Fibroblast of lung (primary cell): Measurements from ENCODE around the gene MAP3K19. TPM values are rescaled to one million over a fixed set of nuclear protein-coding genes. Genes with fewer than 3 reads are reported as not detected.
"Not testable (repeated sequence)": the region's sequence is repeated elsewhere in the genome, so short reads cannot be mapped to it uniquely, and the experiment has no call there.

Source experiments
- DNase-seq, 2 donors: peaks; one replicate each; pipeline versions ENCODE4 v3.0.0 to v3.0.0-alpha.2; 2010; ENCODE audit warnings: low read depth in 2 of 2
- H2AFZ ChIP-seq: 2 replicates; pipeline ENCODE4 v1.5.1; 2012; ENCODE audit warnings: low read length, control low read depth, inconsistent platforms
- H3K27ac ChIP-seq: 2 replicates; pipeline ENCODE4 v1.5.1; 2011; ENCODE audit warnings: low read length, control low read depth; ENCODE audit not compliant: insufficient read depth
- H3K27me3 ChIP-seq: 2 replicates; pipeline ENCODE4 v1.5.1; 2011; ENCODE audit warnings: mild to moderate bottlenecking, low read length; ENCODE audit not compliant: control insufficient read depth, insufficient read depth
- H3K36me3 ChIP-seq: 2 replicates; pipeline ENCODE4 v1.5.1; 2011; ENCODE audit warnings: low read length; ENCODE audit not compliant: control insufficient read depth, insufficient read depth
- H3K4me1 ChIP-seq: 2 replicates; pipeline ENCODE4 v1.5.1; 2011; ENCODE audit warnings: low read length; ENCODE audit not compliant: control insufficient read depth, insufficient read depth; ENCODE audit errors: extremely low read depth
- H3K4me2 ChIP-seq: 2 replicates; pipeline ENCODE4 v1.5.1; 2011; ENCODE audit warnings: low read length, control low read depth; ENCODE audit not compliant: insufficient read depth; ENCODE audit errors: extremely low read depth
- H3K4me3 ChIP-seq, 4 experiments: fragments of 200-600 bp in 1 of 4; sonication (generic) in 1 of 4; replicated peaks in 1 of 4; 2 replicates each; pipeline ENCODE4 v1.5.1; 2011 to 2016; ENCODE audit warnings: low read length in 4 of 4, low read depth in 3 of 4, mild to moderate bottlenecking in 3 of 4, control low read depth in 2 of 4, inconsistent platforms in 1 of 4, mixed read lengths in 1 of 4; ENCODE audit not compliant: insufficient read depth in 1 of 4; ENCODE audit errors: control extremely low read depth in 1 of 4
- H3K79me2 ChIP-seq: 2 replicates; pipeline ENCODE4 v1.5.1; 2012; ENCODE audit warnings: mild to moderate bottlenecking, low read length, inconsistent platforms; ENCODE audit not compliant: control insufficient read depth, insufficient read depth
- H3K9ac ChIP-seq: 2 replicates; pipeline ENCODE4 v1.5.1; 2011; ENCODE audit warnings: mild to moderate bottlenecking, low read length, control low read depth; ENCODE audit not compliant: insufficient read depth
- H3K9me3 ChIP-seq: 2 replicates; pipeline ENCODE4 v1.5.1; 2012; ENCODE audit warnings: low read depth, low read length; ENCODE audit not compliant: control insufficient read depth, insufficient read depth
- H4K20me1 ChIP-seq: 2 replicates; pipeline ENCODE4 v1.5.1; 2011; ENCODE audit warnings: low read length; ENCODE audit not compliant: control insufficient read depth, insufficient read depth; ENCODE audit errors: extremely low read depth
- EZH2 ChIP-seq: IDR thresholded peaks from 2 replicates; pipeline ENCODE4 v1.5.1; 2012; ENCODE audit warnings: low read length, control low read depth, mild to moderate bottlenecking; ENCODE audit errors: missing control alignments
- polyA plus RNA-seq, 2 donors: library from polyadenylated mRNA; depleted of rRNA in 1 of 2; stranded (reverse) in 1 of 2; unstranded in 1 of 2; fragments of >200 nt; gene quantifications; 2 replicates each; pipeline ENCODE4 v1.2.1, GENCODE V29; 2011 to 2012; ENCODE audit warnings: missing spikeins in 1 of 2
- total RNA-seq: library from RNA; depleted of rRNA; stranded (reverse); fragments of >200 nt; gene quantifications from 2 replicates; pipeline ENCODE4 v1.2.1, GENCODE V29; 2014
- TF ChIP-seq, protein P1 (sequence below), 2 donors: IDR thresholded peaks in 1 of 2; conservative IDR thresholded peaks in 1 of 2; 1 replicate in 1 of 2; 2 replicates in 1 of 2; pipeline ENCODE4 v1.5.1; 2011 to 2012; ENCODE audit warnings: low read length in 2 of 2, control low read depth in 1 of 2, inconsistent platforms in 1 of 2, low read depth in 1 of 2, mild to moderate bottlenecking in 1 of 2

Gene MAP3K19
- total and polyA plus RNA-seq, 2 donors (not counting 1 experiment from before 2014, with no cell fraction given) = not detected

DNA sequence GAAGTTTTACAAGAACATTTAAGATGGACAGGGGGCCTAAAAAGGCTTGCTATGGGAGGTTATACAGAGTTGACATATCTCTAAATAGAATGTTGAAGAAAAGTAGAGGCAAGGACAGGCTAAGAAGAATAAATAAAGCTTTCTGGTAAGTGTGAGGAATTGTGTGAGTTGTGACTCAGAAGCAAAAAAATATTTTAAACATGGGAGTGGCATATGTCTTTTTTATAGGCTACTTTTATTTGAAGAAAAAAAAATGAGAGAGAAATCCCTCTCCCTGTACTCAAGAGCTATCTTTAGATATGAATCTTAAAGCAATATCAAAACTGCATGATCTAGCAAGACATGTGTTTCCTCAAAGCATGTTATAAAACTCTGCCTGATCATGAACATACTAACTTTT is 45.9 kb upstream of the MAP3K19 start:
- no peak for DNase-seq
- Histone ChIP-seq H4K20me1 (no peaks in the 10 kb centered on the region), H3K4me3 (no peak overlapping the region), H3K9ac (no peak overlapping the region), H2AFZ (no peak overlapping the region), H3K27me3 (no peaks in the 10 kb centered on the region), H3K4me1 (no peaks in the 10 kb centered on the region), H3K79me2 (peaks cover 2% of the 10 kb centered on the region), H3K36me3 (no peaks in the 10 kb centered on the region), H3K4me2 (no peak overlapping the region), H3K27ac (no peak overlapping the region), H3K9me3 (no peaks in the 10 kb centered on the region)
- no peak for TF ChIP-seq EZH2
- TF ChIP-seq, protein P1, sequence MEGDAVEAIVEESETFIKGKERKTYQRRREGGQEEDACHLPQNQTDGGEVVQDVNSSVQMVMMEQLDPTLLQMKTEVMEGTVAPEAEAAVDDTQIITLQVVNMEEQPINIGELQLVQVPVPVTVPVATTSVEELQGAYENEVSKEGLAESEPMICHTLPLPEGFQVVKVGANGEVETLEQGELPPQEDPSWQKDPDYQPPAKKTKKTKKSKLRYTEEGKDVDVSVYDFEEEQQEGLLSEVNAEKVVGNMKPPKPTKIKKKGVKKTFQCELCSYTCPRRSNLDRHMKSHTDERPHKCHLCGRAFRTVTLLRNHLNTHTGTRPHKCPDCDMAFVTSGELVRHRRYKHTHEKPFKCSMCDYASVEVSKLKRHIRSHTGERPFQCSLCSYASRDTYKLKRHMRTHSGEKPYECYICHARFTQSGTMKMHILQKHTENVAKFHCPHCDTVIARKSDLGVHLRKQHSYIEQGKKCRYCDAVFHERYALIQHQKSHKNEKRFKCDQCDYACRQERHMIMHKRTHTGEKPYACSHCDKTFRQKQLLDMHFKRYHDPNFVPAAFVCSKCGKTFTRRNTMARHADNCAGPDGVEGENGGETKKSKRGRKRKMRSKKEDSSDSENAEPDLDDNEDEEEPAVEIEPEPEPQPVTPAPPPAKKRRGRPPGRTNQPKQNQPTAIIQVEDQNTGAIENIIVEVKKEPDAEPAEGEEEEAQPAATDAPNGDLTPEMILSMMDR (conservative IDR thresholded peaks at IDR 0.05 in 1 of 2, IDR thresholded peaks at IDR 0.05 in 1 of 2; ENCODE audit: low read depth in 1 of 2, low read length in 2 of 2) = no peak

DNA sequence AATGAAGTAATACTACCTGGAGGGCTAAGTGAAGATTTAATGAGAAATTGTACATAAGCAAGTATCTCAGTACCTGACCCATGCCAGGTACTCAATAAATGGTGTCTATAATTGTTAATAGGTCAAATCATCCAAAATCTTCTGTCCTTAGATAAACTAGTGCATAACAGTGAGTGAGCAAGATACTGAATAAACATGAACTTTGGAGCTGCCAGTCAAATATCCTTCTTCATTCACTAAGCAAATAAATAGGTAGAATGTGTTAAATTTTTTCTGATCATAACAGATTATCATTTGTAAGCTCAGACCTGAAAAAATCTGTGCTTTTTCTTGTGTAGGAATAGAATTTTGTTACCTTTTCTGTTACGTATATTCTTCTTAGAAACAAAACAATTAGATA is 44.4 kb upstream of the MAP3K19 start:
- no peak overlapping the region for H3K27ac ChIP-seq
- no peaks in the 10 kb centered on the region for H4K20me1 ChIP-seq
- no peaks in the 10 kb centered on the region for H3K4me1 ChIP-seq
- DNase-seq = no peak
- no peaks in the 10 kb centered on the region for H3K36me3 ChIP-seq
- H2AFZ ChIP-seq = no peak overlapping the region
- H3K9me3 ChIP-seq = no peaks in the 10 kb centered on the region
- H3K9ac ChIP-seq = no peak overlapping the region
- H3K4me3 ChIP-seq = no peak overlapping the region
- no peak overlapping the region for H3K4me2 ChIP-seq
- H3K79me2 ChIP-seq = peaks cover 4% of the 10 kb centered on the region
- H3K27me3 ChIP-seq = no peaks in the 10 kb centered on the region
- TF ChIP-seq, protein P1 (conservative IDR thresholded peaks at IDR 0.05 in 1 of 2, IDR thresholded peaks at IDR 0.05 in 1 of 2; ENCODE audit: low read depth in 1 of 2, low read length in 2 of 2) = no peak
- no peak for TF ChIP-seq EZH2

DNA sequence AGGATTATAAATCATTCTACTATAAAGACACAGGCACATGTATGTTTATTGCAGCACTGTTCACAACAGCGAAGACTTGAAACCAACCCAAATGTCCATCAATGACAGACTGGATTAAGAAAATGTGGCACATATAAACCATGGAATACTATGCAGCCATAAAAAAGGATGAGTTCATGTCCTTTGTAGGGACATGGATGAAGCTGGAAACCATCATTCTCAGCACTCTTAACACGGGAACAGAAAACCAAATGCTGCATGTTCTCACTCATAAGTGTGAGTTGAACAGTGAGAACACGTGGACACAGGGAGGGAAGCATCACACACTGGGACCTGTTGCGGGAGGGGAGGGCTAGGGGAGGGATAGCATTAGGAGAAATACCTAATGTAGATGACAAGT is 42.4 kb upstream of the MAP3K19 start:
- peaks cover 12% of the 10 kb centered on the region for H3K79me2 ChIP-seq
- not testable (repeated sequence) for H3K9ac ChIP-seq, H4K20me1 ChIP-seq, H2AFZ ChIP-seq, H3K27ac ChIP-seq, H3K4me1 ChIP-seq, H3K4me2 ChIP-seq, H3K36me3 ChIP-seq, H3K9me3 ChIP-seq, H3K27me3 ChIP-seq, H3K4me3 ChIP-seq, DNase-seq
